HG03520 (cell line): ENCODE measurements around the gene EIF5B.
"Not testable (repeated sequence)": the region's sequence is repeated elsewhere in the genome, so short reads cannot be mapped to it uniquely, and the experiment has no call there.

Source experiments
- ATAC-seq: cut with Tn5 transposase; IDR thresholded peaks from one replicate; pipeline ENCODE4 v1.9.1; 2021; ENCODE audit warnings: mild to moderate bottlenecking, moderate library complexity; ENCODE audit not compliant: unreplicated experiment

Gene EIF5B

GRCh38 chr2:99368854-99369253, 31.7 kb downstream of the EIF5B start:
- not testable (repeated sequence) for ATAC-seq

GRCh38 chr2:99373144-99373543, 36.0 kb downstream of the EIF5B start:
- ATAC-seq = no peak

- no peak for ATAC-seq
Observed at GRCh38 chr2:99374747-99375146, 37.6 kb downstream of the EIF5B start.

GRCh38 chr2:99376254-99376864, 39.2 kb downstream of the EIF5B start:
- ATAC-seq = no peak

GRCh38 chr2:99377879-99378278, 40.7 kb downstream of the EIF5B start:
- no peak for ATAC-seq

GRCh38 chr2:99380376-99381010, 43.3 kb downstream of the EIF5B start:
- no peak for ATAC-seq

- ATAC-seq = no peak
Observed at GRCh38 chr2:99382143-99382542, 45.0 kb downstream of the EIF5B start.

GRCh38 chr2:99386011-99386410, 48.8 kb downstream of the EIF5B start:
- no peak for ATAC-seq

GRCh38 chr2:99388892-99389291, 51.7 kb downstream of the EIF5B start:
- ATAC-seq = no peak

GRCh38 chr2:99389371-99389770, 52.2 kb downstream of the EIF5B start:
- no peak for ATAC-seq

GRCh38 chr2:99389946-99390345, 52.8 kb downstream of the EIF5B start:
- no peak for ATAC-seq

- no peak for ATAC-seq
Observed at GRCh38 chr2:99395589-99396130, 58.5 kb downstream of the EIF5B start.

GRCh38 chr2:99397266-99397920, 60.2 kb downstream of the EIF5B start:
- ATAC-seq = no peak

GRCh38 chr2:99398303-99398702, 61.1 kb downstream of the EIF5B start:
- no peak for ATAC-seq

- ATAC-seq = no peak
Observed at GRCh38 chr2:99399063-99399462, 61.9 kb downstream of the EIF5B start.

GRCh38 chr2:99399795-99400194, 62.6 kb downstream of the EIF5B start:
- ATAC-seq = no peak

GRCh38 chr2:99401841-99402240, 64.7 kb downstream of the EIF5B start:
- ATAC-seq = no peak

GRCh38 chr2:99403084-99403483, 65.9 kb downstream of the EIF5B start:
- ATAC-seq = no peak

GRCh38 chr2:99403524-99403923, 66.3 kb downstream of the EIF5B start:
- ATAC-seq = no peak

- ATAC-seq = no peak
Observed at GRCh38 chr2:99404039-99404796, 67.0 kb downstream of the EIF5B start.
